Gastrocnemius medialis (tissue), 4 donors: ENCODE results near the gene SEC22A. TPM values are rescaled to one million over a fixed set of nuclear protein-coding genes. Genes with fewer than 3 reads are reported as not detected.

Experiments
- ATAC-seq, 2 donors: fragments of 150-250 bp; one replicate each; pipeline ENCODE4 v1.9.1; 2016
- DNase-seq, 2 donors: peaks; one replicate each; pipeline ENCODE4 v3.0.0-alpha.2; 2019
- H3K27ac ChIP-seq, 4 donors: fragments of 200-600 bp; sonication (generic); 1 replicate in 1 of 4; 2 replicates in 3 of 4; pipeline ENCODE4 v1.5.1; 2016 to 2018; ENCODE audit warnings: mild to moderate bottlenecking in 2 of 4, moderate library complexity in 1 of 4
- H3K27me3 ChIP-seq, 3 donors: fragments of 200-600 bp; sonication (generic) in 2 of 3; 1 replicate in 1 of 3; 2 replicates in 2 of 3; pipeline versions ENCODE4 v1.5.1 to v1.6.0; 2016 to 2019; ENCODE audit warnings: mild to moderate bottlenecking in 1 of 3, moderate library complexity in 1 of 3
- H3K36me3 ChIP-seq, 2 donors: fragments of 200-600 bp; sonication (generic) in 1 of 2; one replicate each; pipeline ENCODE4 v1.5.1; 2017 to 2018
- H3K4me1 ChIP-seq, 2 donors: fragments of 200-600 bp; sonication (generic) in 1 of 2; one replicate each; pipeline ENCODE4 v1.5.1; 2016 to 2017; ENCODE audit warnings: mild to moderate bottlenecking in 2 of 2
- H3K4me3 ChIP-seq, 4 donors: fragments of 200-600 bp; sonication (generic) in 3 of 4; 1 replicate in 1 of 4; 2 replicates in 3 of 4; pipeline ENCODE4 v1.5.1; 2016 to 2019; ENCODE audit warnings: mild to moderate bottlenecking in 2 of 4
- H3K9me3 ChIP-seq, 3 donors: fragments of 200-600 bp; sonication (generic) in 2 of 3; 1 replicate in 1 of 3; 2 replicates in 2 of 3; pipeline ENCODE4 v1.5.1; 2016 to 2019
- CTCF ChIP-seq, 5 experiments: fragments of 450-650 bp in 3 of 5; fragments of 200-600 bp in 2 of 5; sonication (generic) in 2 of 5; IDR thresholded peaks in 4 of 5; conservative IDR thresholded peaks in 1 of 5; 1 replicate in 4 of 5; 2 replicates in 1 of 5; pipeline ENCODE4 v1.5.1; 2016 to 2019; ENCODE audit warnings: antibody characterized with exemption in 5 of 5, mild to moderate bottlenecking in 3 of 5, moderate library complexity in 3 of 5
- POLR2A ChIP-seq, 2 donors: fragments of 450-650 bp; IDR thresholded peaks; one replicate each; pipeline ENCODE4 v1.6.1; 2017; ENCODE audit warnings: antibody characterized with exemption in 2 of 2, mild to moderate bottlenecking in 2 of 2, moderate library complexity in 2 of 2
- in situ Hi-C, 4 donors: fragments of 200-750 bp; cut with MboI; loops; one replicate each; pipeline versions ENCODE4 v1.15.0 to v1.8.0; 2017; ENCODE audit warnings: low sequenced_read_pairs in 4 of 4
- intact Hi-C: fragments of 100-400 bp; cut with DNase I; formaldehyde crosslinking; loops from one replicate; pipeline ENCODE4 v1.15.1; 2023; ENCODE audit warnings: low total_unique reads
- total RNA-seq, 4 donors: library from RNA; depleted of rRNA; stranded (reverse); fragments of >200 nt; gene quantifications; one replicate each; pipeline versions ENCODE4 v1.1.0 to v1.2.3, GENCODE V29; 2016

SEC22A gene
- total RNA-seq, 4 donors from 2014 or later: 13.8 to 22.6 (median 16.8) TPM

DNA sequence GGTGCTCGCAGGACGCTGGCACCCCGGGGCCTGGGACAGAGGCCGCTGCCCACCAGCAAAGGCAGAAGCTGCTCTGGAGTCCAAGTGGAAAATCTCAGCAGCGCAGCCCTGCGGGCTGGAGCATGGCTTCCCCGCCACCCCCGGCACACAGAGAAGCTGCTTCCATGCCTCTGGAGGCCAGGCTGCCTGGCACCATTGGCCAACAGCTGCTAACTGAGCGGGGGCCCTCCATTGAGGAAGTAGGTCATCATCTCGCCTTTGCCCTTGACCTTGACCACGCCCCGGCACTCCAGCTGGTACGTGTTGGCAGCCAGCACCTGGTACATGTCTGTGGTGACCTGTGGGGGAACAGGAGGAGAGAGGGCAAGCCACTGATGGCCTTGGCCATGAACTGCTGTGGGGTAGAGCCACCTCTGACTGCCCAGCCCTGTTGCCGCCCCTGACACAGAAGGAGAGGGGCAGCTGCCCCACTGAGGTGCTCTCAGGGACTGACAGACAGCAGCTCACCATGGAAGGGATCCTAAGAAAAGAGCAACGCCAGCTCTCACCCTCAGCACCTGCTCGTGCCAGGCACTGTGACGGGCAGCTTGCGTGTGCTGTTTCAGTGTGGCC, 82.8 kb downstream of the SEC22A start:
- intact Hi-C loops (no loop called here), in situ Hi-C loops (no loop called here)
- no peak overlapping the region for H3K4me3 ChIP-seq
- ATAC-seq: no peak
- no peak for DNase-seq
- H3K36me3 ChIP-seq: no peaks in the 10 kb centered on the region
- no peaks in the 10 kb centered on the region for H3K9me3 ChIP-seq
- no peak overlapping the region for H3K27ac ChIP-seq
- TF ChIP-seq POLR2A (IDR thresholded peaks at IDR 0.05) (no peak), CTCF (IDR thresholded peaks at IDR 0.05 in 4 of 5, conservative IDR thresholded peaks at IDR 0.05 in 1 of 5) (no peak)
- H3K27me3 ChIP-seq: no peaks in the 10 kb centered on the region
- no peaks in the 10 kb centered on the region for H3K4me1 ChIP-seq

- no peak for TF ChIP-seq CTCF (IDR thresholded peaks at IDR 0.05 in 4 of 5, conservative IDR thresholded peaks at IDR 0.05 in 1 of 5)
- no peak for TF ChIP-seq POLR2A (IDR thresholded peaks at IDR 0.05)
- H3K36me3 ChIP-seq: no peaks in the 10 kb centered on the region
- DNase-seq: no peak
- H3K27me3 ChIP-seq: no peaks in the 10 kb centered on the region
- no peak for ATAC-seq
- intact Hi-C loops: no loop called here
- in situ Hi-C loops: no loop called here
- no peak overlapping the region for H3K27ac ChIP-seq
- H3K9me3 ChIP-seq: no peaks in the 10 kb centered on the region
- H3K4me1 ChIP-seq: no peaks in the 10 kb centered on the region
- no peak overlapping the region for H3K4me3 ChIP-seq
These were observed 83.3 kb downstream of the SEC22A start for GRCh38 chr3:123285066-123285465.

- Histone ChIP-seq H3K27me3 (no peaks in the 10 kb centered on the region), H3K27ac (no peak overlapping the region), H3K4me3 (no peak overlapping the region), H3K36me3 (no peaks in the 10 kb centered on the region), H3K9me3 (no peaks in the 10 kb centered on the region), H3K4me1 (no peaks in the 10 kb centered on the region)
- DNase-seq (no peak), ATAC-seq (no peak)
- intact Hi-C loops: no loop called here
- in situ Hi-C loops: no loop called here
- TF ChIP-seq POLR2A (IDR thresholded peaks at IDR 0.05) (no peak), CTCF (IDR thresholded peaks at IDR 0.05 in 4 of 5, conservative IDR thresholded peaks at IDR 0.05 in 1 of 5) (no peak)
These were observed 83.7 kb downstream of the SEC22A start for GRCh38 chr3:123285479-123285878.

GRCh38 chr3:123285931-123286307, 84.2 kb downstream of the SEC22A start:
- Histone ChIP-seq H3K27me3 (no peaks in the 10 kb centered on the region), H3K36me3 (no peaks in the 10 kb centered on the region), H3K9me3 (no peaks in the 10 kb centered on the region), H3K4me1 (no peaks in the 10 kb centered on the region), H3K4me3 (no peak overlapping the region), H3K27ac (no peak overlapping the region)
- ATAC-seq (no peak), DNase-seq (no peak)
- intact Hi-C loops (no loop called here), in situ Hi-C loops (no loop called here)
- TF ChIP-seq POLR2A (IDR thresholded peaks at IDR 0.05) (no peak), CTCF (IDR thresholded peaks at IDR 0.05 in 4 of 5, conservative IDR thresholded peaks at IDR 0.05 in 1 of 5) (no peak)
